Subcutaneous adipose tissue (tissue), 4 donors: ENCODE results near the gene ATP4B. TPM values are rescaled to one million over a fixed set of nuclear protein-coding genes. Genes with fewer than 3 reads are reported as not detected.

Experiments used
- CTCF ChIP-seq: fragments of 450-650 bp; IDR thresholded peaks from one replicate; pipeline ENCODE4 v1.5.1; 2016; ENCODE audit warnings: low read depth, mild to moderate bottlenecking, control low read depth, antibody characterized with exemption, moderate library complexity
- total RNA-seq, 4 donors: library from RNA; depleted of rRNA; stranded (reverse); fragments of >200 nt; gene quantifications; one replicate each; pipeline ENCODE4 v1.1.0, GENCODE V29; 2016

Gene ATP4B
- total RNA-seq, 4 donors from 2014 or later: not detected

- TF ChIP-seq CTCF: no peak
Observed at GRCh38 chr13:113645329-113645728, 12.7 kb downstream of the ATP4B start.

GRCh38 chr13:113644800-113645199 lies 13.2 kb downstream of the ATP4B start:
- TF ChIP-seq CTCF: no peak

GRCh38 chr13:113643593-113643992 lies 14.4 kb downstream of the ATP4B start:
- TF ChIP-seq CTCF: no peak

- TF ChIP-seq CTCF: no peak
Observed at GRCh38 chr13:113642563-113642962, 15.4 kb downstream of the ATP4B start.

- TF ChIP-seq CTCF: no peak
Observed at GRCh38 chr13:113641426-113641825, 16.6 kb downstream of the ATP4B start.

GRCh38 chr13:113639616-113640262 lies 18.3 kb downstream of the ATP4B start:
- no peak for TF ChIP-seq CTCF

GRCh38 chr13:113638806-113639205 lies 19.2 kb downstream of the ATP4B start:
- no peak for TF ChIP-seq CTCF
